HG03558 (cell line): ENCODE measurements around the gene EI24.

ENCODE experiments used
- ATAC-seq: cut with Tn5 transposase; IDR thresholded peaks from one replicate; pipeline ENCODE4 v1.9.1; 2021; ENCODE audit warnings: moderate number of reproducible peaks; ENCODE audit not compliant: unreplicated experiment; ENCODE audit errors: extremely low read depth

Gene EI24

GRCh38 chr11:125625630-125626287, 56.5 kb downstream of the EI24 start:
- peak; percentile 70 for ATAC-seq

DNA sequence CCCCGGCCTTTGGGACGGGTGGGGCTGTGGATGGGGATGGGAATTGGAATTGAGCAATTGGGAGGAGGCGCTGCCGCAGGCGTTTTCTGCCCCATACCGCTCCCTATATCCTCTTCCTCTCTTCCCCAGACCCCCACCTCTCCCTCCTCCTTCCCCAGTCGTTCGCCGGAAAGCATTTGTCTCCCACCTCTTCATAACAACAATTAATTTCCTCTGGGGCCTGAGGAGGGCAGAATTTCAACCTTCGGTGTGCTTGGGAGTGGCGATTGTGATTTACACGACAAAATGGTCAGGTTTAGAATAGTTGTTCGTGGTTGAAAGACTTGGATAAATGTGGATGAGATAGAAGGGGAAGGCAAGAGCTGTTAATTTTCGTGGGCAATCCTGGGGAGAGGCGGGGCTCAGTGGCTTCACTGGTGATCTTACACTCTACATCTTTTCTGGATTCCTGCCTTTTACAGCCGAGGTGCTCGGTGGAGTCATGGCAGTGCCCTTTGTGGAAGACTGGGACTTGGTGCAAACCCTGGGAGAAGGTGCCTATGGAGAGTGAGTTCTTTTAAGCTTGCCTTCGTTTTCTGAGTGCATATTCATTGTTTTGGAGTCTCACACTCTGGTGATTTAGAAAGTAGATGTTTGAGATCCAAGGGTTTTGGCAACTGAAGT, 57.1 kb downstream of the EI24 start:
- no peak for ATAC-seq

DNA sequence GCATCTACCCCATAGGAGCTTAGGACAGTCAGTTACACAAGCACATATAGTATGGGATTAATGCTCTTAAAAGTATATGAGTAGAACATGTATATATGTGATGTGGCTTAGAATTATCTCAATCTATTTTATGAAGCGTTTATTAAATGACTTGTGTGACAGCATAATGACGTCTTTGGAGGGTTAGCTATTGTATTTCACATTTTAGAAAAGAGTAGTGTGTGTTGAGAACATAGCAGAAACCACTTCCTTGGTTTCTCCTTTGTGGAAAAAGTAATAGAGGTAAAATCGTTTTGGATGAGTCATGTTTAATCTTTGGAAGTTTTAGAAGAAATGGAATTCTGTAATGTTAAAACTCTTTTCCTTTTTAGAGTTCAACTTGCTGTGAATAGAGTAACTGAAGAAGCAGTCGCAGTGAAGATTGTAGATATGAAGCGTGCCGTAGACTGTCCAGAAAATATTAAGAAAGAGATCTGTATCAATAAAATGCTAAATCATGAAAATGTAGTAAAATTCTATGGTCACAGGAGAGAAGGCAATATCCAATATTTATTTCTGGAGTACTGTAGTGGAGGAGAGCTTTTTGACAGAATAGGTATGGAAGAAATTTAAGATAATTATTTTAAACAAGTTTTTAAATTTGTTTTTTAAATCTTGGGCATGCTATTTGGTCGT, 58.1 kb downstream of the EI24 start:
- no peak for ATAC-seq
